GM12878 (cell line): ENCODE data around the gene RALGPS1. TPM values are rescaled to one million over a fixed set of nuclear protein-coding genes. Genes with fewer than 3 reads are reported as not detected.
A peak's percentile ranks its signal among the peaks of the same experiment; 100 is the strongest.

ENCODE experiments used
- ATAC-seq: fragments of 200-7000 bp; cut with Tn5 transposase; 3 replicates; pipeline ENCODE4 v1.9.1; 2020; ENCODE audit warnings: mild to moderate bottlenecking, moderate library complexity
- BruUV-seq: library from RNA; stranded (reverse); fragments of 400-500 nt; replicated peaks from 2 replicates; lab custom pipeline; 2021; lab: Mats Ljungman, UMichigan
- CTCF ChIA-PET: fragments of 300-600 bp; sonication (Branson Sonifier 250); formaldehyde crosslinking; extraction: SDS; loops from one replicate; lab custom pipeline; 2021; ENCODE audit warnings: inconsistent platforms; lab: Yijun Ruan, JAX
- POLR2A ChIA-PET: fragments of 350-600 bp; formaldehyde crosslinking; extraction: SDS; loops from one replicate; lab custom pipeline; 2021; ENCODE audit warnings: inconsistent platforms; lab: Charles Lee
- RAD21 ChIA-PET: fragments of 300-600 bp; sonication (Branson Sonifier 250); formaldehyde crosslinking; loops from one replicate; lab custom pipeline; 2023; ENCODE audit warnings: antibody characterized with exemption; ENCODE audit not compliant: unreplicated experiment; lab: Charles Lee
- SMC1A ChIA-PET: fragments of 300-600 bp; sonication (Branson Sonifier 250); formaldehyde crosslinking; loops from one replicate; lab custom pipeline; 2023; ENCODE audit not compliant: unreplicated experiment, uncharacterized antibody; lab: Charles Lee
- DNase-seq: peaks from one replicate; pipeline ENCODE4 v3.0.0-alpha.2; 2011; ENCODE audit warnings: low read depth, low spot score
- FAIRE-seq: peaks from 3 replicates; lab custom pipeline; 2011; peaks lifted over from hg19 to GRCh38; lab: Jason Lieb, UNC
- H2AFZ ChIP-seq: 2 replicates; pipeline ENCODE4 v1.6.0; 2011; ENCODE audit warnings: low read depth, low read length, control low read depth; ENCODE audit not compliant: control insufficient read depth
- H3K27ac ChIP-seq: 2 replicates; pipeline ENCODE4 v1.5.1; 2011; ENCODE audit warnings: control low read depth; ENCODE audit not compliant: control insufficient read depth, insufficient read depth
- H3K27me3 ChIP-seq, 2 experiments: replicated peaks in 1 of 2; 2 replicates each; pipeline versions ENCODE4 v1.6.0 to v1.6.1; 2011; ENCODE audit warnings: low read length in 1 of 2; ENCODE audit not compliant: control insufficient read depth in 2 of 2, insufficient read depth in 2 of 2
- H3K36me3 ChIP-seq, 2 experiments: 2 replicates each; pipeline ENCODE4 v1.5.1; 2011; ENCODE audit warnings: low read length in 1 of 2; ENCODE audit not compliant: control insufficient read depth in 2 of 2, insufficient read depth in 2 of 2
- H3K4me1 ChIP-seq: 2 replicates; pipeline ENCODE4 v1.6.1; 2011; ENCODE audit warnings: mild to moderate bottlenecking, low read length, moderate library complexity, mixed read lengths; ENCODE audit not compliant: control insufficient read depth, insufficient read depth
- H3K4me2 ChIP-seq: 2 replicates; pipeline ENCODE4 v1.6.0; 2011; ENCODE audit warnings: control low read depth; ENCODE audit not compliant: control insufficient read depth, insufficient read depth
- H3K4me3 ChIP-seq: fragments of 200-600 bp; sonication (generic); 2 replicates; pipeline ENCODE4 v1.5.1; 2016
- H3K79me2 ChIP-seq: 2 replicates; pipeline ENCODE4 v1.6.0; 2011; ENCODE audit warnings: low read length; ENCODE audit not compliant: control insufficient read depth, insufficient read depth
- H3K9ac ChIP-seq: 2 replicates; pipeline ENCODE4 v1.8.0; 2011; ENCODE audit warnings: low read length, control low read depth, mixed read lengths; ENCODE audit not compliant: control insufficient read depth, insufficient read depth
- H3K9me3 ChIP-seq: replicated peaks from 3 replicates; pipeline ENCODE4 v1.5.1; 2011; ENCODE audit warnings: mild to moderate bottlenecking, low read length; ENCODE audit not compliant: control insufficient read depth, insufficient read depth
- H4K20me1 ChIP-seq: 2 replicates; pipeline ENCODE4 v1.6.0; 2011; ENCODE audit not compliant: control insufficient read depth, insufficient read depth
- CHD4 ChIP-seq: fragments of 200-600 bp; sonication (generic); IDR thresholded peaks from 2 replicates; pipeline ENCODE4 v1.6.1; 2016; ENCODE audit warnings: mild to moderate bottlenecking
- FOXM1 ChIP-seq: IDR thresholded peaks from 2 replicates; pipeline ENCODE4 v1.6.1; 2012; ENCODE audit warnings: low read depth, mild to moderate bottlenecking, inconsistent platforms, low read length, moderate library complexity
- KAT2A ChIP-seq: conservative IDR thresholded peaks from 2 replicates; pipeline ENCODE4 v1.6.1; 2011; ENCODE audit warnings: low read depth, low read length; ENCODE audit not compliant: control insufficient read depth
- NR2C1 ChIP-seq: fragments of 450-650 bp; IDR thresholded peaks from 2 replicates; pipeline ENCODE4 v1.6.1; 2017; ENCODE audit warnings: antibody characterized with exemption, mild to moderate bottlenecking, moderate library complexity
- NR2F1 ChIP-seq: fragments of 450-650 bp; conservative IDR thresholded peaks from 2 replicates; pipeline ENCODE4 v1.6.1; 2017; ENCODE audit warnings: mild to moderate bottlenecking
- RB1 ChIP-seq: fragments of 450-650 bp; formaldehyde crosslinking; IDR thresholded peaks from 2 replicates; pipeline ENCODE4 v1.6.1; 2017; ENCODE audit warnings: mild to moderate bottlenecking, borderline replicate concordance
- REST ChIP-seq: IDR thresholded peaks from 2 replicates; pipeline ENCODE4 v1.6.1; 2012; ENCODE audit warnings: mild to moderate bottlenecking, low read depth, low read length
- SKIL ChIP-seq: fragments of 450-650 bp; IDR thresholded peaks from 2 replicates; pipeline ENCODE4 v1.6.1; 2017; ENCODE audit warnings: mild to moderate bottlenecking, low read depth, inconsistent platforms; ENCODE audit not compliant: poor library complexity, severe bottlenecking
- ZNF622 ChIP-seq: fragments of 450-650 bp; IDR thresholded peaks from 2 replicates; pipeline ENCODE4 v1.6.1; 2017; ENCODE audit warnings: mild to moderate bottlenecking, inconsistent platforms
- ZNF687 ChIP-seq: fragments of 450-650 bp; IDR thresholded peaks from 2 replicates; pipeline ENCODE4 v1.6.1; 2017; ENCODE audit warnings: mild to moderate bottlenecking, moderate library complexity
- WGBS: methylation state at CpG from one replicate; pipeline ENCODE4 v1.1.6; 2016; ENCODE audit warnings: low lambda C conversion rate; ENCODE audit not compliant: insufficient replicate concordance, insufficient coverage; ENCODE audit errors: missing lambda C conversion rate; 5-methylcytosine and 5-hydroxymethylcytosine counted together
- in situ Hi-C: fragments of 300-500 bp; cut with MboI; formaldehyde crosslinking; loops from 9 replicates; pipeline ENCODE4 v1.14.3; 2018; ENCODE audit warnings: mixed read lengths
- intact Hi-C: fragments of 100-400 bp; cut with micrococcal nuclease; formaldehyde crosslinking; loops from one replicate; pipeline ENCODE4 v1.14.2; 2022; ENCODE audit not compliant: unreplicated experiment
- polyA plus RNA-seq, 11 experiments: library from polyadenylated mRNA; depleted of rRNA in 4 of 11; unstranded in 6 of 11; stranded (reverse) in 5 of 11; fragments of >200 nt; fragmentation: Nextera tagmentation in 4 of 11; fragmentation: Illumina TruSeq in 1 of 11; extraction: Ambion mirVana in 4 of 11; extraction: Trizol in 1 of 11; gene quantifications; 1 replicate in 1 of 11; 2 replicates in 10 of 11; pipeline versions ENCODE4 v1.2.1 to v1.2.3, GENCODE V29; 2011 to 2016; ENCODE audit warnings: inconsistent platforms in 2 of 11, missing spikeins in 2 of 11, low read depth in 1 of 11
- total RNA-seq, 4 experiments: library from RNA; depleted of rRNA in 3 of 4; stranded (reverse); fragments of >200 nt in 3 of 4; fragmentation: Illumina TruSeq in 1 of 4; extraction: Trizol in 1 of 4; gene quantifications; 2 replicates each; pipeline versions ENCODE4 v1.2.1 to v1.2.3, GENCODE V29; 2013 to 2021

Gene RALGPS1
- total and polyA plus RNA-seq, 10 of the 15 experiments (the other 5 are each of a cell fraction or from before 2014, with no cell fraction given): 0.13 to 5.6 (median 2.7) TPM

- FAIRE-seq (no peak), DNase-seq (no peak), ATAC-seq (no peak)
- Histone ChIP-seq H3K79me2 (no peaks in the 10 kb centered on the region), H3K4me3 (no peak overlapping the region), H3K36me3 (no peaks in the 10 kb centered on the region; a peak in 1 of 4 replicates), H2AFZ (no peak overlapping the region), H3K27ac (no peak overlapping the region), H3K9me3 (no peaks in the 10 kb centered on the region), H4K20me1 (no peaks in the 10 kb centered on the region), H3K4me2 (no peak overlapping the region), H3K4me1 (peaks cover 20% of the 10 kb centered on the region), H3K9ac (no peak overlapping the region), H3K27me3 (no peaks in the 10 kb centered on the region)
- POLR2A ChIA-PET: interaction anchor here (1.1 to 12.4 kb wide), 6 partner anchors 8 to 198 kb away, joined by 3 to 270 read pairs (median 22); no protein-coding TSS in a partner anchor
- in situ Hi-C loops (no loop called here), intact Hi-C loops (loop anchor here (5.0 kb wide), 2 partner anchors 52 to 182 kb away; no protein-coding TSS in a partner anchor)
- no TSS peak for BruUV-seq
- TF ChIP-seq SKIL (no peak), NR2C1 (0 out of 2 replicates have a peak, but pooled peaks have one; percentile 13), ZNF622 (no peak), KAT2A (no peak), CHD4 (no peak), RB1 (no peak), FOXM1 (no peak), NR2F1 (peak; percentile 67), ZNF687 (0 out of 2 replicates have a peak, but pooled peaks have one; percentile 23), REST (no peak)
- WGBS: 93% methylated on average over 10 of the region's 10 CpGs
- SMC1A ChIA-PET: interaction anchor here (0.6 to 28.4 kb wide), 16 partner anchors 8 to 228 kb away, joined by 3 to 812 read pairs (median 20); no protein-coding TSS in a partner anchor
- RAD21 ChIA-PET: interaction anchor here (1.2 to 16.8 kb wide), 17 partner anchors 10 to 229 kb away, joined by 3 to 515 read pairs (median 12); no protein-coding TSS in a partner anchor
- CTCF ChIA-PET: interaction anchor here (0.8 to 6.9 kb wide), 16 partner anchors 9 to 227 kb away, joined by 3 to 174 read pairs (median 6); no protein-coding TSS in a partner anchor
Measured at GRCh38 chr9:127168756-127169574, 254.4 kb downstream of the RALGPS1 start.
